Activated naive CD8-positive, alpha-beta T cell treated with anti-CD3 and anti-CD28 coated beads, Interleukin-2, amount 10 ng/mL, durations not matched to agents 7 days and 5 days (primary cell): ENCODE results near the gene FOLR2. TPM values are rescaled to one million over a fixed set of nuclear protein-coding genes. Genes with fewer than 3 reads are reported as not detected.

Experiments
- ATAC-seq: fragments of 150-1000 bp; cut with Tn5 transposase; one replicate; pipeline ENCODE4 v1.10.0; 2021; ENCODE audit warnings: low read depth, moderate library complexity
- POLR2A ChIA-PET: fragments of 350-600 bp; sonication (Branson Sonifier 250); formaldehyde crosslinking; loops from one replicate; lab custom pipeline; 2021; ENCODE audit warnings: antibody characterized with exemption; lab: Charles Lee
- DNase-seq: peaks from one replicate; pipeline ENCODE4 v3.0.0; 2021
- H3K27ac Mint-ChIP-seq: one replicate; pipeline ENCODE4 v1.8.0; 2022; ENCODE audit warnings: mild to moderate bottlenecking, mixed read lengths
- H3K27me3 Mint-ChIP-seq: one replicate; pipeline ENCODE4 v1.8.0; 2022; ENCODE audit warnings: mild to moderate bottlenecking, moderate library complexity, mixed read lengths
- H3K36me3 Mint-ChIP-seq: one replicate; pipeline ENCODE4 v1.8.0; 2021; ENCODE audit warnings: mild to moderate bottlenecking, mixed read lengths
- H3K4me1 Mint-ChIP-seq: one replicate; pipeline ENCODE4 v1.8.0; 2021; ENCODE audit warnings: mixed read lengths
- H3K4me3 Mint-ChIP-seq: one replicate; pipeline ENCODE4 v1.8.0; 2022; ENCODE audit warnings: mild to moderate bottlenecking, moderate library complexity, mixed read lengths
- H3K9me3 Mint-ChIP-seq: one replicate; pipeline ENCODE4 v1.8.0; 2021; ENCODE audit warnings: mixed read lengths
- total RNA-seq, 2 experiments: library from RNA; stranded (reverse); gene quantifications; one replicate each; pipeline ENCODE4 v1.2.3, GENCODE V29; 2021

Gene FOLR2
- total RNA-seq, 2 experiments from 2014 or later: 0.33 TPM; not detected in 1

- peaks cover 12% of the 10 kb centered on the region for H3K4me1 Mint-ChIP-seq
- ATAC-seq: no peak
- POLR2A ChIA-PET: interaction anchor here (1.2 kb wide), 1 partner anchor 10 kb away, joined by 4 read pairs; the partner anchor contains the start of gene INPPL1
- H3K27me3 Mint-ChIP-seq: peaks cover 14% of the 10 kb centered on the region
- no peak overlapping the region for H3K27ac Mint-ChIP-seq
- H3K36me3 Mint-ChIP-seq: peaks cover 8% of the 10 kb centered on the region
- no peaks in the 10 kb centered on the region for H3K9me3 Mint-ChIP-seq
- DNase-seq: no peak
- H3K4me3 Mint-ChIP-seq: no peak overlapping the region
These were observed 18.9 kb downstream of the FOLR2 start for GRCh38 chr11:72235351-72236057.

GRCh38 chr11:72236083-72236697 lies 19.6 kb downstream of the FOLR2 start:
- Mint-ChIP-seq H3K9me3 (no peaks in the 10 kb centered on the region), H3K36me3 (peaks cover 8% of the 10 kb centered on the region), H3K27ac (no peak overlapping the region), H3K4me1 (peaks cover 15% of the 10 kb centered on the region), H3K4me3 (no peak overlapping the region), H3K27me3 (peaks cover 21% of the 10 kb centered on the region)
- POLR2A ChIA-PET: interaction anchor here (1.2 kb wide), 1 partner anchor 11 kb away, joined by 4 read pairs; the partner anchor contains the start of gene INPPL1
- ATAC-seq: no peak
- no peak for DNase-seq

GRCh38 chr11:72236774-72237111 lies 20.1 kb downstream of the FOLR2 start:
- POLR2A ChIA-PET: no interaction called here
- H3K4me1 Mint-ChIP-seq: peaks cover 17% of the 10 kb centered on the region
- no peaks in the 10 kb centered on the region for H3K9me3 Mint-ChIP-seq
- ATAC-seq: no peak
- peaks cover 8% of the 10 kb centered on the region for H3K36me3 Mint-ChIP-seq
- H3K4me3 Mint-ChIP-seq: no peak overlapping the region
- H3K27me3 Mint-ChIP-seq: peaks cover 26% of the 10 kb centered on the region
- no peak overlapping the region for H3K27ac Mint-ChIP-seq
- DNase-seq: no peak

GRCh38 chr11:72237112-72237931 lies 20.7 kb downstream of the FOLR2 start:
- Mint-ChIP-seq H3K36me3 (peaks cover 10% of the 10 kb centered on the region), H3K27me3 (peaks cover 32% of the 10 kb centered on the region), H3K4me3 (no peak overlapping the region), H3K4me1 (peaks cover 17% of the 10 kb centered on the region), H3K9me3 (no peaks in the 10 kb centered on the region), H3K27ac (no peak overlapping the region)
- DNase-seq (peak; percentile 23), ATAC-seq (no peak)
- POLR2A ChIA-PET: interaction anchor here (1.6 kb wide), 1 partner anchor 14 kb away, joined by 6 read pairs; no protein-coding TSS in a partner anchor

GRCh38 chr11:72238040-72238450 lies 21.5 kb downstream of the FOLR2 start:
- no peaks in the 10 kb centered on the region for H3K9me3 Mint-ChIP-seq
- ATAC-seq: no peak
- POLR2A ChIA-PET: interaction anchor here (0.6 to 1.6 kb wide), 2 partner anchors 15 to 21 kb away, joined by 3 to 6 read pairs; no protein-coding TSS in a partner anchor
- peaks cover 10% of the 10 kb centered on the region for H3K36me3 Mint-ChIP-seq
- DNase-seq: peak; percentile 59
- H3K4me1 Mint-ChIP-seq: peaks cover 17% of the 10 kb centered on the region
- H3K27me3 Mint-ChIP-seq: peaks cover 39% of the 10 kb centered on the region
- H3K27ac Mint-ChIP-seq: no peak overlapping the region
- no peak overlapping the region for H3K4me3 Mint-ChIP-seq

- POLR2A ChIA-PET: interaction anchor here (0.6 to 1.6 kb wide), 2 partner anchors 15 to 21 kb away, joined by 3 to 6 read pairs; no protein-coding TSS in a partner anchor
- no peak overlapping the region for H3K27ac Mint-ChIP-seq
- peaks cover 45% of the 10 kb centered on the region for H3K27me3 Mint-ChIP-seq
- peaks cover 1% of the 10 kb centered on the region for H3K9me3 Mint-ChIP-seq
- peaks cover 11% of the 10 kb centered on the region for H3K36me3 Mint-ChIP-seq
- peaks cover 18% of the 10 kb centered on the region for H3K4me1 Mint-ChIP-seq
- ATAC-seq (no peak), DNase-seq (peak; percentile 24)
- H3K4me3 Mint-ChIP-seq: no peak overlapping the region
These were observed 22.1 kb downstream of the FOLR2 start for GRCh38 chr11:72238492-72239312.

DNA sequence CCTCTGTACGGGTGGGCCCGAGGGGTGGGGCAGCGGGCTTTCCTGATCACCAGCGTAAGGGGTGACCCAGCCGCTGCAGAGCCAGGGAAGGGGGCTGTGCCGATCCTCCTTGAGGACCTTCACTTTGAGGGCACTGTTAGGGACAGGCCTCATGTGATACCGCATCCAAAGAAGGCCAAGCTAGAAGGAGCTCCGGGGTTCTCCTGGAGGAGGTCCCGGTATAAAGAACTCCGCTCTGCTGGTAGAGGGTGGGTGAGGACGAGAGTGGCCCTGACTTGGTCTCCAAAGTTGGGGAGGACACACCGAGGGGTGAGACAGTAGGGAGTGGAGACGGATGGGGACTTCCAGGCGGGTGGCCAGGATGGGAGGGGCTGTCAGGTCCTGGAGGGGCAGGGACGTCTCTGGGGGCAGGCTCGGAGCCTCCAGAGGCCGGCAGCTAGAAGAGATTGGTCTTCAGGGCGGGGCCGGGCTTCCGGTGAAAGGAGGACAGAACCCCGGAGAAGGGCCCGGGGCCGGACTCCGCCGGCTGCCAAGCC lies 22.8 kb downstream of the FOLR2 start:
- peaks cover 18% of the 10 kb centered on the region for H3K4me1 Mint-ChIP-seq
- POLR2A ChIA-PET: interaction anchor here (0.8 kb wide), 1 partner anchor 14 kb away, joined by 3 read pairs; no protein-coding TSS in a partner anchor
- peak overlapping the region; percentile 67 for H3K4me3 Mint-ChIP-seq
- H3K27ac Mint-ChIP-seq: no peak overlapping the region
- ATAC-seq: peak; percentile 29
- DNase-seq: no peak
- H3K27me3 Mint-ChIP-seq: peaks cover 45% of the 10 kb centered on the region
- H3K9me3 Mint-ChIP-seq: peaks cover 1% of the 10 kb centered on the region
- H3K36me3 Mint-ChIP-seq: peaks cover 11% of the 10 kb centered on the region

GRCh38 chr11:72239849-72240460 lies 23.4 kb downstream of the FOLR2 start:
- peak; percentile 49 for DNase-seq

GRCh38 chr11:72240461-72241290 lies 24.1 kb downstream of the FOLR2 start:
- DNase-seq: peak; percentile 47
- ATAC-seq: no peak
- H3K4me3 Mint-ChIP-seq: peak overlapping the region; percentile 80

More at GRCh38 chr11:72239849-72240460, 23.4 kb downstream of the FOLR2 start:
- POLR2A ChIA-PET: interaction anchor here (0.8 to 1.0 kb wide), 2 partner anchors 14 to 17 kb away, joined by 3 to 5 read pairs; no protein-coding TSS in a partner anchor
- peaks cover 45% of the 10 kb centered on the region for H3K27me3 Mint-ChIP-seq
- H3K4me1 Mint-ChIP-seq: peaks cover 18% of the 10 kb centered on the region
- H3K27ac Mint-ChIP-seq: no peak overlapping the region
- peaks cover 1% of the 10 kb centered on the region for H3K9me3 Mint-ChIP-seq
- peak; percentile 9 for ATAC-seq
- H3K36me3 Mint-ChIP-seq: peaks cover 11% of the 10 kb centered on the region
- H3K4me3 Mint-ChIP-seq: peak overlapping the region; percentile 80

GRCh38 chr11:72241291-72241781 lies 24.7 kb downstream of the FOLR2 start:
- peaks cover 11% of the 10 kb centered on the region for H3K36me3 Mint-ChIP-seq
- DNase-seq (no peak), ATAC-seq (no peak)
- POLR2A ChIA-PET: interaction anchor here (0.6 kb wide), 1 partner anchor 12 kb away, joined by 3 read pairs; no protein-coding TSS in a partner anchor
- H3K27me3 Mint-ChIP-seq: peaks cover 45% of the 10 kb centered on the region
- H3K27ac Mint-ChIP-seq: no peak overlapping the region
- H3K4me3 Mint-ChIP-seq: no peak overlapping the region
- H3K9me3 Mint-ChIP-seq: peaks cover 1% of the 10 kb centered on the region
- H3K4me1 Mint-ChIP-seq: peaks cover 18% of the 10 kb centered on the region

More at GRCh38 chr11:72240461-72241290, 24.1 kb downstream of the FOLR2 start:
- peaks cover 11% of the 10 kb centered on the region for H3K36me3 Mint-ChIP-seq
- POLR2A ChIA-PET: interaction anchor here (1.0 kb wide), 1 partner anchor 17 kb away, joined by 5 read pairs; no protein-coding TSS in a partner anchor
- no peak overlapping the region for H3K27ac Mint-ChIP-seq
- H3K9me3 Mint-ChIP-seq: peaks cover 1% of the 10 kb centered on the region
- H3K4me1 Mint-ChIP-seq: peaks cover 18% of the 10 kb centered on the region
- H3K27me3 Mint-ChIP-seq: peaks cover 45% of the 10 kb centered on the region

DNA sequence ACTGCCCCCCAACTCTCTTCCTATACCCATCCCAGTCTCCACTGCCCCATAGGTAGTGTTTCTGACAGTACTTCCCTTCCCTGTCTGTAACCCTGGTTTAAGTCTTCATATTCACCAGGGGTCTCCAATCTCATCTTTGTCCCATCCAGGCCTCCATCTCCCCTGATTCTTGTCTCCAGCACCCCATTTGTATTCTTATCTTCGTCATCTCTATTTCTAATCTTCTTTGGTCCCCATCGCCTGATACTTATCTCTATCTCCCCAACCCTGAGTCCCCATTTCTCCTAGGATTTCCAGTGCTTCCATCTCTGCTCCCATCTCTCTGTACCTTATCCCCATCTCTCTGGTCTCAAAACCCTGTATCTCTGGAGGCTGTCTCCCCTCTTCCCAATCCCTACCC lies 25.5 kb downstream of the FOLR2 start:
- Mint-ChIP-seq H3K36me3 (peaks cover 11% of the 10 kb centered on the region), H3K4me1 (peaks cover 18% of the 10 kb centered on the region), H3K27ac (no peak overlapping the region), H3K4me3 (no peak overlapping the region), H3K9me3 (peaks cover 1% of the 10 kb centered on the region), H3K27me3 (peaks cover 45% of the 10 kb centered on the region)
- ATAC-seq: no peak
- no peak for DNase-seq
- POLR2A ChIA-PET: no interaction called here
